Uterus (tissue), 2 donors: ENCODE results near the gene PRM2.

Source experiments
- CTCF ChIP-seq, 4 experiments: fragments of 200-600 bp in 2 of 4; fragments of 450-650 bp in 2 of 4; sonication (generic) in 2 of 4; IDR thresholded peaks; one replicate each; pipeline ENCODE4 v1.5.1; 2016 to 2019; ENCODE audit warnings: antibody characterized with exemption in 4 of 4, mild to moderate bottlenecking in 2 of 4, moderate library complexity in 1 of 4
- POLR2A ChIP-seq, 2 donors: fragments of 450-650 bp; IDR thresholded peaks; one replicate each; pipeline ENCODE4 v1.6.1; 2016; ENCODE audit warnings: antibody characterized with exemption in 2 of 2, mild to moderate bottlenecking in 1 of 2, moderate library complexity in 1 of 2

- TF ChIP-seq CTCF (IDR thresholded peaks at IDR 0.05) = no peak
- TF ChIP-seq POLR2A (IDR thresholded peaks at IDR 0.05) = no peak
These were observed 12.5 kb downstream of the PRM2 start for GRCh38 chr16:11263737-11264136.
